ENCODE measurements around the gene PRKAG3. TPM values are rescaled to one million over a fixed set of nuclear protein-coding genes. Genes with fewer than 3 reads are reported as not detected.

The PRKAG3 gene
- total RNA-seq, 1 experiment from 2014 or later = not detected

- TF ChIP-seq AFF4 (CRISPR knock-in tag; IDR thresholded peaks at IDR 0.05; ENCODE audit: borderline replicate concordance) = no peak
- TF ChIP-seq NR2C2 (CRISPR knock-in tag; IDR thresholded peaks at IDR 0.05) = no peak
These were observed 37.5 kb upstream of the PRKAG3 start (continued) for GRCh38 chr2:218869064-218869463.

- ChIA-PET POLR2A (interaction anchor here (0.6 kb wide), 1 partner anchor 30 kb away, joined by 3 read pairs; no protein-coding TSS in a partner anchor), CTCF (interaction anchor here (17.9 kb wide), 1 partner anchor 27 kb away, joined by 422 read pairs; no protein-coding TSS in a partner anchor)
- Mint-ChIP-seq H3K4me1 (peaks cover 14% of the 10 kb centered on the region), H3K36me3 (no peaks in the 10 kb centered on the region), H3K27me3 (ENCODE audit: low read depth) (peaks cover 96% of the 10 kb centered on the region), H3K4me3 (no peak overlapping the region), H3K27ac (no peak overlapping the region), H3K9me3 (no peaks in the 10 kb centered on the region)
- TF ChIP-seq NR2C2 (CRISPR knock-in tag; IDR thresholded peaks at IDR 0.05) (no peak), SMAD3 (CRISPR knock-in tag; IDR thresholded peaks at IDR 0.05; ENCODE audit: borderline replicate concordance) (no peak), FOXP1 (CRISPR knock-in tag; IDR thresholded peaks at IDR 0.05; ENCODE audit: borderline replicate concordance) (no peak), JAZF1 (CRISPR knock-in tag; IDR thresholded peaks at IDR 0.05) (no peak), SP1 (CRISPR knock-in tag; conservative IDR thresholded peaks at IDR 0.05) (no peak), GABPB1 (CRISPR knock-in tag; IDR thresholded peaks at IDR 0.05) (no peak), ZNF121 (CRISPR knock-in tag; IDR thresholded peaks at IDR 0.05) (no peak)
- ATAC-seq = no peak
- no peak for DNase-seq (ENCODE audit: low spot score)
These were observed 36.3 kb upstream of the PRKAG3 start for GRCh38 chr2:218867900-218868299.

GRCh38 chr2:218865999-218866398 lies 34.4 kb upstream of the PRKAG3 start:
- Mint-ChIP-seq H3K27me3 (ENCODE audit: low read depth) (peaks cover 96% of the 10 kb centered on the region), H3K9me3 (no peaks in the 10 kb centered on the region), H3K36me3 (no peaks in the 10 kb centered on the region), H3K4me1 (peaks cover 8% of the 10 kb centered on the region), H3K4me3 (no peak overlapping the region), H3K27ac (no peak overlapping the region)
- no peak for TF ChIP-seq ZNF425 (CRISPR knock-in tag; conservative IDR thresholded peaks at IDR 0.05)
- TF ChIP-seq CTCF (IDR thresholded peaks at IDR 0.05) = no peak
- TF ChIP-seq STAT6 (CRISPR knock-in tag; conservative IDR thresholded peaks at IDR 0.05; ENCODE audit: low read depth) = no peak
- TF ChIP-seq NFATC4 (CRISPR knock-in tag; IDR thresholded peaks at IDR 0.05) = no peak
- no peak for TF ChIP-seq ZNF121 (CRISPR knock-in tag; IDR thresholded peaks at IDR 0.05)
- ChIA-PET POLR2A (no interaction called here), CTCF (interaction anchor here (1.9 to 3.4 kb wide), 2 partner anchors 11 to 32 kb away, joined by 11 to 14 read pairs; no protein-coding TSS in a partner anchor)
- ATAC-seq = peak; percentile 60
- DNase-seq (ENCODE audit: low spot score) = no peak

Measured in WTC11 (cell line).